ENCODE measurements around the gene MYT1. TPM values are rescaled to one million over a fixed set of nuclear protein-coding genes. Genes with fewer than 3 reads are reported as not detected.

MYT1 gene
- total and polyA plus RNA-seq, 2 of the 13 experiments (the other 11 are each of a cell fraction or from before 2014, with no cell fraction given) = 0.58 to 2.5 TPM

- no peak for TF ChIP-seq GPN1 (CRISPR knock-in tag; IDR thresholded peaks at IDR 0.05; ENCODE audit: borderline replicate concordance)
- TF ChIP-seq KLF13 (CRISPR knock-in tag; IDR thresholded peaks at IDR 0.05) = no peak
- TF ChIP-seq, protein P1, sequence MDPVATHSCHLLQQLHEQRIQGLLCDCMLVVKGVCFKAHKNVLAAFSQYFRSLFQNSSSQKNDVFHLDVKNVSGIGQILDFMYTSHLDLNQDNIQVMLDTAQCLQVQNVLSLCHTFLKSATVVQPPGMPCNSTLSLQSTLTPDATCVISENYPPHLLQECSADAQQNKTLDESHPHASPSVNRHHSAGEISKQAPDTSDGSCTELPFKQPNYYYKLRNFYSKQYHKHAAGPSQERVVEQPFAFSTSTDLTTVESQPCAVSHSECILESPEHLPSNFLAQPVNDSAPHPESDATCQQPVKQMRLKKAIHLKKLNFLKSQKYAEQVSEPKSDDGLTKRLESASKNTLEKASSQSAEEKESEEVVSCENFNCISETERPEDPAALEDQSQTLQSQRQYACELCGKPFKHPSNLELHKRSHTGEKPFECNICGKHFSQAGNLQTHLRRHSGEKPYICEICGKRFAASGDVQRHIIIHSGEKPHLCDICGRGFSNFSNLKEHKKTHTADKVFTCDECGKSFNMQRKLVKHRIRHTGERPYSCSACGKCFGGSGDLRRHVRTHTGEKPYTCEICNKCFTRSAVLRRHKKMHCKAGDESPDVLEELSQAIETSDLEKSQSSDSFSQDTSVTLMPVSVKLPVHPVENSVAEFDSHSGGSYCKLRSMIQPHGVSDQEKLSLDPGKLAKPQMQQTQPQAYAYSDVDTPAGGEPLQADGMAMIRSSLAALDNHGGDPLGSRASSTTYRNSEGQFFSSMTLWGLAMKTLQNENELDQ (CRISPR knock-in tag; IDR thresholded peaks at IDR 0.05; ENCODE audit: borderline replicate concordance) = no peak
- TF ChIP-seq DR1 (CRISPR knock-in tag; IDR thresholded peaks at IDR 0.05) = no peak
- no peak for TF ChIP-seq JUND (CRISPR knock-in tag; IDR thresholded peaks at IDR 0.05)
- no peak for TF ChIP-seq FLYWCH1 (CRISPR knock-in tag; IDR thresholded peaks at IDR 0.05)
- no peak for TF ChIP-seq BRF2 (CRISPR knock-in tag; IDR thresholded peaks at IDR 0.05)
- no peak for TF ChIP-seq ZBTB7A (CRISPR knock-in tag; IDR thresholded peaks at IDR 0.05)
- no peak for TF ChIP-seq ZMYM2 (CRISPR knock-in tag; IDR thresholded peaks at IDR 0.05)
- TF ChIP-seq, protein P2, sequence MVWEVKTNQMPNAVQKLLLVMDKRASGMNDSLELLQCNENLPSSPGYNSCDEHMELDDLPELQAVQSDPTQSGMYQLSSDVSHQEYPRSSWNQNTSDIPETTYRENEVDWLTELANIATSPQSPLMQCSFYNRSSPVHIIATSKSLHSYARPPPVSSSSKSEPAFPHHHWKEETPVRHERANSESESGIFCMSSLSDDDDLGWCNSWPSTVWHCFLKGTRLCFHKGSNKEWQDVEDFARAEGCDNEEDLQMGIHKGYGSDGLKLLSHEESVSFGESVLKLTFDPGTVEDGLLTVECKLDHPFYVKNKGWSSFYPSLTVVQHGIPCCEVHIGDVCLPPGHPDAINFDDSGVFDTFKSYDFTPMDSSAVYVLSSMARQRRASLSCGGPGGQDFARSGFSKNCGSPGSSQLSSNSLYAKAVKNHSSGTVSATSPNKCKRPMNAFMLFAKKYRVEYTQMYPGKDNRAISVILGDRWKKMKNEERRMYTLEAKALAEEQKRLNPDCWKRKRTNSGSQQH (CRISPR knock-in tag; IDR thresholded peaks at IDR 0.05; ENCODE audit: low read depth) = no peak
- no peak for TF ChIP-seq IRF9 (CRISPR knock-in tag; IDR thresholded peaks at IDR 0.05; ENCODE audit: borderline replicate concordance)
- TF ChIP-seq CENPX (CRISPR knock-in tag; IDR thresholded peaks at IDR 0.05) = no peak
- no peak for TF ChIP-seq TCF7 (IDR thresholded peaks at IDR 0.05; ENCODE audit: low read depth)
- TF ChIP-seq, protein P3, sequence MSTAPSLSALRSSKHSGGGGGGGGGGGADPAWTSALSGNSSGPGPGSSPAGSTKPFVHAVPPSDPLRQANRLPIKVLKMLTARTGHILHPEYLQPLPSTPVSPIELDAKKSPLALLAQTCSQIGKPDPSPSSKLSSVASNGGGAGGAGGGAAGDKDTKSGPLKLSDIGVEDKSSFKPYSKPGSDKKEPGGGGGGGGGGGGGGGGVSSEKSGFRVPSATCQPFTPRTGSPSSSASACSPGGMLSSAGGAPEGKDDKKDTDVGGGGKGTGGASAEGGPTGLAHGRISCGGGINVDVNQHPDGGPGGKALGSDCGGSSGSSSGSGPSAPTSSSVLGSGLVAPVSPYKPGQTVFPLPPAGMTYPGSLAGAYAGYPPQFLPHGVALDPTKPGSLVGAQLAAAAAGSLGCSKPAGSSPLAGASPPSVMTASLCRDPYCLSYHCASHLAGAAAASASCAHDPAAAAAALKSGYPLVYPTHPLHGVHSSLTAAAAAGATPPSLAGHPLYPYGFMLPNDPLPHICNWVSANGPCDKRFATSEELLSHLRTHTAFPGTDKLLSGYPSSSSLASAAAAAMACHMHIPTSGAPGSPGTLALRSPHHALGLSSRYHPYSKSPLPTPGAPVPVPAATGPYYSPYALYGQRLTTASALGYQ (CRISPR knock-in tag; IDR thresholded peaks at IDR 0.05) = no peak
- no peak for TF ChIP-seq CEBPG (CRISPR knock-in tag; IDR thresholded peaks at IDR 0.05)
- TF ChIP-seq ZBTB43 (CRISPR knock-in tag; conservative IDR thresholded peaks at IDR 0.05) = no peak
- no peak for TF ChIP-seq ZNF563 (CRISPR knock-in tag; IDR thresholded peaks at IDR 0.05)
- TF ChIP-seq FOXA1 (IDR thresholded peaks at IDR 0.05) = no peak
- no peak for TF ChIP-seq FOXA1 (CRISPR knock-in tag; IDR thresholded peaks at IDR 0.05)
- TF ChIP-seq GATAD1 (CRISPR knock-in tag; IDR thresholded peaks at IDR 0.05) = no peak
- TF ChIP-seq ZBTB42 (CRISPR knock-in tag; IDR thresholded peaks at IDR 0.05) = no peak
- no peak for TF ChIP-seq ZFP62 (CRISPR knock-in tag; IDR thresholded peaks at IDR 0.05)
- peak; percentile 26; the same call in 1 of the 2 replicates for TF ChIP-seq GATAD2A (CRISPR knock-in tag; IDR thresholded peaks at IDR 0.05)
- no peak for TF ChIP-seq TCF12 (IDR thresholded peaks at IDR 0.05)
- no peak for TF ChIP-seq TCF12 (CRISPR knock-in tag; IDR thresholded peaks at IDR 0.05)
Observed at GRCh38 chr20:64253443-64253842, 89.2 kb downstream of the MYT1 start (continued).

Data from HepG2 (cell line).